SK-N-SH treated with all-trans-retinoic acid at 6 μM for 48 hours (cell line): ENCODE measurements around the gene GPR26.

Source experiments
- ATAC-seq: fragments of 200-7000 bp; cut with Tn5 transposase; 3 replicates; pipeline ENCODE4 v1.9.1; 2020; ENCODE audit warnings: mild to moderate bottlenecking, moderate library complexity
- ARNTL ChIP-seq: fragments of 450-650 bp; formaldehyde crosslinking; IDR thresholded peaks from 2 replicates; pipeline ENCODE4 v1.5.0; 2020; ENCODE audit warnings: low read depth, mild to moderate bottlenecking, moderate library complexity, borderline replicate concordance
- BACH2 ChIP-seq: fragments of 250-450 bp; sonication (Bioruptor Pico); IDR thresholded peaks from 2 replicates; pipeline ENCODE4 v1.9.0; 2021; ENCODE audit warnings: mild to moderate bottlenecking, borderline replicate concordance
- ESRRG ChIP-seq: fragments of 250-450 bp; sonication (Bioruptor Pico); IDR thresholded peaks from 2 replicates; pipeline ENCODE4 v1.6.1; 2021; ENCODE audit warnings: mild to moderate bottlenecking
- GLIS3 ChIP-seq: fragments of 250-450 bp; sonication (Bioruptor Pico); IDR thresholded peaks from 2 replicates; pipeline ENCODE4 v1.5.0; 2020; ENCODE audit warnings: mild to moderate bottlenecking, moderate library complexity
- ISL1 ChIP-seq: fragments of 250-450 bp; sonication (Bioruptor Pico); IDR thresholded peaks from 2 replicates; pipeline ENCODE4 v2.1.2; 2022; ENCODE audit warnings: mild to moderate bottlenecking, moderate library complexity
- PPARA ChIP-seq: fragments of 250-450 bp; sonication (Bioruptor Pico); IDR thresholded peaks from 2 replicates; pipeline ENCODE4 v1.5.0; 2020; ENCODE audit warnings: mild to moderate bottlenecking, borderline replicate concordance
- RARB ChIP-seq: fragments of 250-450 bp; sonication (Bioruptor Pico); IDR thresholded peaks from 2 replicates; pipeline ENCODE4 v1.8.0; 2021; ENCODE audit warnings: mild to moderate bottlenecking, moderate library complexity
- SNAI2 ChIP-seq: fragments of 250-450 bp; sonication (Bioruptor Pico); IDR thresholded peaks from 2 replicates; pipeline ENCODE4 v1.5.0; 2020; ENCODE audit warnings: mild to moderate bottlenecking, moderate library complexity
- TCF4 ChIP-seq: fragments of 250-450 bp; sonication (Bioruptor Pico); IDR thresholded peaks from 2 replicates; pipeline ENCODE4 v1.8.0; 2021; ENCODE audit warnings: mild to moderate bottlenecking, moderate library complexity, borderline replicate concordance
- TOX ChIP-seq: fragments of 250-450 bp; sonication (Bioruptor Pico); IDR thresholded peaks from 2 replicates; pipeline ENCODE4 v1.8.0; 2021; ENCODE audit warnings: mild to moderate bottlenecking, moderate library complexity, borderline replicate concordance
- ZC3H10 ChIP-seq: fragments of 250-450 bp; sonication (Bioruptor Pico); IDR thresholded peaks from 2 replicates; pipeline ENCODE4 v1.5.1; 2021; ENCODE audit warnings: mild to moderate bottlenecking, moderate library complexity
- ZFP3 ChIP-seq: fragments of 250-450 bp; sonication (Bioruptor Pico); IDR thresholded peaks from 2 replicates; pipeline ENCODE4 v1.5.0; 2020; ENCODE audit warnings: mild to moderate bottlenecking, moderate library complexity
- ZFP30 ChIP-seq: fragments of 450-650 bp; formaldehyde crosslinking; IDR thresholded peaks from 2 replicates; pipeline ENCODE4 v1.5.0; 2022; ENCODE audit warnings: mild to moderate bottlenecking, moderate library complexity
- ZNF565 ChIP-seq: fragments of 450-650 bp; formaldehyde crosslinking; conservative IDR thresholded peaks from 2 replicates; pipeline ENCODE4 v1.5.0; 2020; ENCODE audit warnings: low read depth, mild to moderate bottlenecking, moderate library complexity
- ZNF70 ChIP-seq: fragments of 450-650 bp; formaldehyde crosslinking; IDR thresholded peaks from 2 replicates; pipeline ENCODE4 v1.5.0; 2020; ENCODE audit warnings: mild to moderate bottlenecking, moderate library complexity
- TF ChIP-seq, protein P1 (sequence below): fragments of 250-450 bp; sonication (Bioruptor Pico); IDR thresholded peaks from 2 replicates; pipeline ENCODE4 v1.8.0; 2020; ENCODE audit warnings: mild to moderate bottlenecking, moderate library complexity, borderline replicate concordance
- TF ChIP-seq, protein P2 (sequence below): fragments of 250-450 bp; sonication (Bioruptor Pico); IDR thresholded peaks from 2 replicates; pipeline ENCODE4 v1.5.1; 2021; ENCODE audit warnings: mild to moderate bottlenecking, moderate library complexity
- TF ChIP-seq, protein P3 (sequence below): fragments of 250-450 bp; sonication (Bioruptor Pico); IDR thresholded peaks from 2 replicates; pipeline ENCODE4 v1.8.0; 2021; ENCODE audit warnings: low read depth, mild to moderate bottlenecking, moderate library complexity, borderline replicate concordance
- TF ChIP-seq, protein P4 (sequence below): fragments of 250-450 bp; sonication (Bioruptor Pico); IDR thresholded peaks from 2 replicates; pipeline ENCODE4 v1.5.0; 2020; ENCODE audit warnings: mild to moderate bottlenecking, moderate library complexity
- TF ChIP-seq, protein P5 (sequence below): fragments of 250-450 bp; sonication (Bioruptor Pico); IDR thresholded peaks from 2 replicates; pipeline ENCODE4 v1.5.1; 2020; ENCODE audit warnings: low read depth, mild to moderate bottlenecking, moderate library complexity

GPR26 gene

DNA sequence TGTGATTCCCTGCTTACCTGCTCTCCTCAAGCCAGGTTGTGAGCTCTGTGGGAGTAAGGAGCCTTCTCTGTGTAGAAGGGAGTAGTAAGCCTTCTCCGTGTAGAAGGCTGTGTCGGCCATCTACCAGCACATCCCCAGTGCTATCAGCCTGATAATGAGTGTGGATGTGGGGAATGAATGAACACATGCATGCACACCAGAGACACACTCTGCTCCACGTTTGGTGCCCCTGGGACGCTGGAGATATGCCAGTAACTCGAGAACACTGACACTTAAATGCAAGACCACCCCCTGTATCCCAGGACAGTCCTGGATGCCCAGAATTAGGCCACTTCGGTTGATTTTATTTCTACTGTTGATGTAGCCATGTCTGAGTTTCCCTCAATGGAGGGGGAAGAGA, 21.1 kb upstream of the GPR26 start:
- no peak for ATAC-seq
- TF ChIP-seq ZFP30 (no peak), ZNF565 (CRISPR knock-in tag) (no peak), ARNTL (CRISPR knock-in tag) (no peak), SNAI2 (no peak), ZC3H10 (CRISPR knock-in tag) (no peak), GLIS3 (no peak), TCF4 (CRISPR knock-in tag) (no peak), ZNF70 (no peak), ZFP3 (CRISPR knock-in tag) (no peak), TOX (CRISPR knock-in tag) (no peak), PPARA (CRISPR knock-in tag) (no peak)
- TF ChIP-seq, protein P1, sequence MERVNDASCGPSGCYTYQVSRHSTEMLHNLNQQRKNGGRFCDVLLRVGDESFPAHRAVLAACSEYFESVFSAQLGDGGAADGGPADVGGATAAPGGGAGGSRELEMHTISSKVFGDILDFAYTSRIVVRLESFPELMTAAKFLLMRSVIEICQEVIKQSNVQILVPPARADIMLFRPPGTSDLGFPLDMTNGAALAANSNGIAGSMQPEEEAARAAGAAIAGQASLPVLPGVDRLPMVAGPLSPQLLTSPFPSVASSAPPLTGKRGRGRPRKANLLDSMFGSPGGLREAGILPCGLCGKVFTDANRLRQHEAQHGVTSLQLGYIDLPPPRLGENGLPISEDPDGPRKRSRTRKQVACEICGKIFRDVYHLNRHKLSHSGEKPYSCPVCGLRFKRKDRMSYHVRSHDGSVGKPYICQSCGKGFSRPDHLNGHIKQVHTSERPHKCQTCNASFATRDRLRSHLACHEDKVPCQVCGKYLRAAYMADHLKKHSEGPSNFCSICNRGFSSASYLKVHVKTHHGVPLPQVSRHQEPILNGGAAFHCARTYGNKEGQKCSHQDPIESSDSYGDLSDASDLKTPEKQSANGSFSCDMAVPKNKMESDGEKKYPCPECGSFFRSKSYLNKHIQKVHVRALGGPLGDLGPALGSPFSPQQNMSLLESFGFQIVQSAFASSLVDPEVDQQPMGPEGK (CRISPR knock-in tag) = no peak
- TF ChIP-seq, protein P2, sequence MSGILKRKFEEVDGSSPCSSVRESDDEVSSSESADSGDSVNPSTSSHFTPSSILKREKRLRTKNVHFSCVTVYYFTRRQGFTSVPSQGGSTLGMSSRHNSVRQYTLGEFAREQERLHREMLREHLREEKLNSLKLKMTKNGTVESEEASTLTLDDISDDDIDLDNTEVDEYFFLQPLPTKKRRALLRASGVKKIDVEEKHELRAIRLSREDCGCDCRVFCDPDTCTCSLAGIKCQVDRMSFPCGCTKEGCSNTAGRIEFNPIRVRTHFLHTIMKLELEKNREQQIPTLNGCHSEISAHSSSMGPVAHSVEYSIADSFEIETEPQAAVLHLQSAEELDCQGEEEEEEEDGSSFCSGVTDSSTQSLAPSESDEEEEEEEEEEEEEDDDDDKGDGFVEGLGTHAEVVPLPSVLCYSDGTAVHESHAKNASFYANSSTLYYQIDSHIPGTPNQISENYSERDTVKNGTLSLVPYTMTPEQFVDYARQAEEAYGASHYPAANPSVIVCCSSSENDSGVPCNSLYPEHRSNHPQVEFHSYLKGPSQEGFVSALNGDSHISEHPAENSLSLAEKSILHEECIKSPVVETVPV (CRISPR knock-in tag) = no peak
- TF ChIP-seq, protein P3, sequence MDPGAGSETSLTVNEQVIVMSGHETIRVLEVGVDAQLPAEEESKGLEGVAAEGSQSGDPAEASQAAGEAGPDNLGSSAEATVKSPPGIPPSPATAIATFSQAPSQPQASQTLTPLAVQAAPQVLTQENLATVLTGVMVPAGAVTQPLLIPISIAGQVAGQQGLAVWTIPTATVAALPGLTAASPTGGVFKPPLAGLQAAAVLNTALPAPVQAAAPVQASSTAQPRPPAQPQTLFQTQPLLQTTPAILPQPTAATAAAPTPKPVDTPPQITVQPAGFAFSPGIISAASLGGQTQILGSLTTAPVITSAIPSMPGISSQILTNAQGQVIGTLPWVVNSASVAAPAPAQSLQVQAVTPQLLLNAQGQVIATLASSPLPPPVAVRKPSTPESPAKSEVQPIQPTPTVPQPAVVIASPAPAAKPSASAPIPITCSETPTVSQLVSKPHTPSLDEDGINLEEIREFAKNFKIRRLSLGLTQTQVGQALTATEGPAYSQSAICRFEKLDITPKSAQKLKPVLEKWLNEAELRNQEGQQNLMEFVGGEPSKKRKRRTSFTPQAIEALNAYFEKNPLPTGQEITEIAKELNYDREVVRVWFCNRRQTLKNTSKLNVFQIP (CRISPR knock-in tag) = no peak
- TF ChIP-seq, protein P4, sequence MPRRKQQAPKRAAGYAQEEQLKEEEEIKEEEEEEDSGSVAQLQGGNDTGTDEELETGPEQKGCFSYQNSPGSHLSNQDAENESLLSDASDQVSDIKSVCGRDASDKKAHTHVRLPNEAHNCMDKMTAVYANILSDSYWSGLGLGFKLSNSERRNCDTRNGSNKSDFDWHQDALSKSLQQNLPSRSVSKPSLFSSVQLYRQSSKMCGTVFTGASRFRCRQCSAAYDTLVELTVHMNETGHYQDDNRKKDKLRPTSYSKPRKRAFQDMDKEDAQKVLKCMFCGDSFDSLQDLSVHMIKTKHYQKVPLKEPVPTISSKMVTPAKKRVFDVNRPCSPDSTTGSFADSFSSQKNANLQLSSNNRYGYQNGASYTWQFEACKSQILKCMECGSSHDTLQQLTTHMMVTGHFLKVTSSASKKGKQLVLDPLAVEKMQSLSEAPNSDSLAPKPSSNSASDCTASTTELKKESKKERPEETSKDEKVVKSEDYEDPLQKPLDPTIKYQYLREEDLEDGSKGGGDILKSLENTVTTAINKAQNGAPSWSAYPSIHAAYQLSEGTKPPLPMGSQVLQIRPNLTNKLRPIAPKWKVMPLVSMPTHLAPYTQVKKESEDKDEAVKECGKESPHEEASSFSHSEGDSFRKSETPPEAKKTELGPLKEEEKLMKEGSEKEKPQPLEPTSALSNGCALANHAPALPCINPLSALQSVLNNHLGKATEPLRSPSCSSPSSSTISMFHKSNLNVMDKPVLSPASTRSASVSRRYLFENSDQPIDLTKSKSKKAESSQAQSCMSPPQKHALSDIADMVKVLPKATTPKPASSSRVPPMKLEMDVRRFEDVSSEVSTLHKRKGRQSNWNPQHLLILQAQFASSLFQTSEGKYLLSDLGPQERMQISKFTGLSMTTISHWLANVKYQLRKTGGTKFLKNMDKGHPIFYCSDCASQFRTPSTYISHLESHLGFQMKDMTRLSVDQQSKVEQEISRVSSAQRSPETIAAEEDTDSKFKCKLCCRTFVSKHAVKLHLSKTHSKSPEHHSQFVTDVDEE (CRISPR knock-in tag) = no peak
- TF ChIP-seq, all 23 proteins: peak for 0

DNA sequence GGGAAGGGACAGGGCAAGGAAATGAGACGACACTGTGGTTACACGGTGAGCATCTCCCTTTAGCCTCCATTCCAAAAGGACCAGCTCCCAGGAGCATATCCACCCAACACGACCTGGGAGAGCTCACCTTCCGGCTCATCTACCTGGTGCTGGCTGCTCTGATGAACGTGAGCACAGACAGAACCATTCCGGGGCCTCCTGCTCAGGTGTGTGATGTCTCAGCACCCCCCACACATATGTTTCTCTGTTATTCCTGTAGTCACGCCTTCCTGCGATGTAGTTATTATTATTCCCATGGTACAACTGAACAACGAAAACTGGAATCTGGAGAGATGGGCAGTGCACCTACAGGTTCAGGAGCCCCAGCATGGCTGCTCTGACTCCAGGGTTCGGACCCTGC, 20.5 kb upstream of the GPR26 start:
- no peak for ATAC-seq
- TF ChIP-seq TOX (CRISPR knock-in tag) = no peak
- TF ChIP-seq ISL1 (CRISPR knock-in tag) = no peak
- TF ChIP-seq, protein P5, sequence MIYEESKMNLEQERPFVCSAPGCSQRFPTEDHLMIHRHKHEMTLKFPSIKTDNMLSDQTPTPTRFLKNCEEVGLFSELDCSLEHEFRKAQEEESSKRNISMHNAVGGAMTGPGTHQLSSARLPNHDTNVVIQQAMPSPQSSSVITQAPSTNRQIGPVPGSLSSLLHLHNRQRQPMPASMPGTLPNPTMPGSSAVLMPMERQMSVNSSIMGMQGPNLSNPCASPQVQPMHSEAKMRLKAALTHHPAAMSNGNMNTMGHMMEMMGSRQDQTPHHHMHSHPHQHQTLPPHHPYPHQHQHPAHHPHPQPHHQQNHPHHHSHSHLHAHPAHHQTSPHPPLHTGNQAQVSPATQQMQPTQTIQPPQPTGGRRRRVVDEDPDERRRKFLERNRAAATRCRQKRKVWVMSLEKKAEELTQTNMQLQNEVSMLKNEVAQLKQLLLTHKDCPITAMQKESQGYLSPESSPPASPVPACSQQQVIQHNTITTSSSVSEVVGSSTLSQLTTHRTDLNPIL = no peak
- TF ChIP-seq, protein P2 (CRISPR knock-in tag) = no peak
- TF ChIP-seq ZFP3 (CRISPR knock-in tag) = no peak
- TF ChIP-seq ARNTL (CRISPR knock-in tag) = no peak
- no peak for TF ChIP-seq ESRRG (CRISPR knock-in tag)
- no peak for TF ChIP-seq TCF4 (CRISPR knock-in tag)
- TF ChIP-seq PPARA (CRISPR knock-in tag) = no peak
- TF ChIP-seq SNAI2 = no peak
- TF ChIP-seq, protein P4 (CRISPR knock-in tag) = no peak
- no peak for TF ChIP-seq GLIS3
- TF ChIP-seq ZNF565 (CRISPR knock-in tag) = no peak
- TF ChIP-seq ZC3H10 (CRISPR knock-in tag) = no peak
- no peak for TF ChIP-seq BACH2 (CRISPR knock-in tag)
- TF ChIP-seq, protein P1 (CRISPR knock-in tag) = no peak
- TF ChIP-seq RARB (CRISPR knock-in tag) = no peak
- TF ChIP-seq, protein P3 (CRISPR knock-in tag) = no peak
- TF ChIP-seq ZNF70 = no peak
